ENCODE measurements around the gene BAIAP3.

DNA sequence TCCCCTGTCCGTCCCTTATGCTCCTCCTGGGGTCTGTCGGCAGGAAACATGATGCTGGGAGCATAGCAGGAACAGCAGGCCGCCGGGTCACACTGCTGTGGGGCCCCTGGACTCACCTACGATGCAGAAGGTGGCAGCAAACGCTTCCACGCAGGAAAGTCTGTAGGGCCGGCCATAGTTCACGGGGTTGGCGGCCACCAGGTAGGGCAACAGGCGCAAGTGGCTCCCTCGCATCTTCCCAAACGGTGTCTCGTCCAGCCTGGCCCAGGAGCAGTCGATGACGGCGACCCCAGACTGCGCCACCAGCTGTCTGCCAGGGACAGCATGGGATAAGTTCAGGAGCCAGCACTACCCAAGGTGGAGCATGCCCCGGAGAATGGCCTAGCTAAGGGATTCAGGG, 17.2 kb downstream of the BAIAP3 start:
- TF ChIP-seq ZNF274 (IDR thresholded peaks at IDR 0.05; ENCODE audit: low read depth, low read length) (no peak), YY1 (IDR thresholded peaks at IDR 0.05; ENCODE audit: insufficient read depth, insufficient read length) (no peak)
